WERI-Rb-1 (cell line): ENCODE results near the gene EGLN1.
"Not testable (repeated sequence)": the region's sequence is repeated elsewhere in the genome, so short reads cannot be mapped to it uniquely, and the experiment has no call there.

Source experiments
- DNase-seq: peaks from one replicate; pipeline ENCODE4 v3.0.0-alpha.2; 2020
- H3K27ac ChIP-seq: fragments of 250-450 bp; sonication (Bioruptor Pico); 2 replicates; pipeline ENCODE4 v1.5.1; 2020; ENCODE audit warnings: mild to moderate bottlenecking, moderate library complexity
- H3K27me3 ChIP-seq: fragments of 250-450 bp; sonication (Bioruptor Pico); 2 replicates; pipeline ENCODE4 v1.5.1; 2021; ENCODE audit warnings: mild to moderate bottlenecking, low read depth, moderate library complexity; ENCODE audit not compliant: insufficient read depth, severe bottlenecking
- H3K36me3 ChIP-seq: fragments of 250-450 bp; sonication (Bioruptor Pico); 2 replicates; pipeline ENCODE4 v1.5.1; 2020; ENCODE audit warnings: mild to moderate bottlenecking, moderate library complexity
- H3K4me3 ChIP-seq: 2 replicates; pipeline ENCODE4 v1.5.1; 2011; ENCODE audit warnings: low read depth, mild to moderate bottlenecking, control low read depth, low read length
- H3K9me3 ChIP-seq: fragments of 250-450 bp; sonication (Bioruptor Pico); 2 replicates; pipeline ENCODE4 v1.5.1; 2021; ENCODE audit warnings: mild to moderate bottlenecking, moderate library complexity; ENCODE audit not compliant: severe bottlenecking
- TF ChIP-seq, protein P1 (sequence below): IDR thresholded peaks from 2 replicates; pipeline ENCODE4 v1.5.1; 2011; ENCODE audit warnings: low read depth, mild to moderate bottlenecking, control low read depth, inconsistent platforms, low read length

The EGLN1 gene

DNA sequence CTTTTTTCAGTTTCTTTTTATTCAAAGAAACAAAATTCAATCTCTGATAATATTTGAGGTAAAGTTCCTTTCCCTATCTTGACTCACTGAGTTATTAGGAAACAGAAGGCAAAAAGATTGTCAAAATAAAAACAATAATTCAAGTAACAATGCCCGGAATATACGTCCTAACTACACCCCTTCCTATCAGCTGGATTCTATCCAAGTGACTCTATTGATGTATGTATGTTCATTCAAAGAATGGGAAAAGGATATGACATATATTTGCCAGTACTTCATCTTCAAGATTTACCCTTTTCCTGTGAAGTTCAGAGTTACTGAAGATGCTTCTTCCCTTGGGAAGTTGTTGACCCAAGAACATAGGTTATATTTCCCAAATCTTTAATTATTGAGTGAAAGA, 70.3 kb downstream of the EGLN1 start:
- H3K27me3 ChIP-seq, result no peaks in the 10 kb centered on the region
- TF ChIP-seq, protein P1, sequence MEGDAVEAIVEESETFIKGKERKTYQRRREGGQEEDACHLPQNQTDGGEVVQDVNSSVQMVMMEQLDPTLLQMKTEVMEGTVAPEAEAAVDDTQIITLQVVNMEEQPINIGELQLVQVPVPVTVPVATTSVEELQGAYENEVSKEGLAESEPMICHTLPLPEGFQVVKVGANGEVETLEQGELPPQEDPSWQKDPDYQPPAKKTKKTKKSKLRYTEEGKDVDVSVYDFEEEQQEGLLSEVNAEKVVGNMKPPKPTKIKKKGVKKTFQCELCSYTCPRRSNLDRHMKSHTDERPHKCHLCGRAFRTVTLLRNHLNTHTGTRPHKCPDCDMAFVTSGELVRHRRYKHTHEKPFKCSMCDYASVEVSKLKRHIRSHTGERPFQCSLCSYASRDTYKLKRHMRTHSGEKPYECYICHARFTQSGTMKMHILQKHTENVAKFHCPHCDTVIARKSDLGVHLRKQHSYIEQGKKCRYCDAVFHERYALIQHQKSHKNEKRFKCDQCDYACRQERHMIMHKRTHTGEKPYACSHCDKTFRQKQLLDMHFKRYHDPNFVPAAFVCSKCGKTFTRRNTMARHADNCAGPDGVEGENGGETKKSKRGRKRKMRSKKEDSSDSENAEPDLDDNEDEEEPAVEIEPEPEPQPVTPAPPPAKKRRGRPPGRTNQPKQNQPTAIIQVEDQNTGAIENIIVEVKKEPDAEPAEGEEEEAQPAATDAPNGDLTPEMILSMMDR, result no peak
- peaks cover 45% of the 10 kb centered on the region for H3K36me3 ChIP-seq
- no peaks in the 10 kb centered on the region for H3K9me3 ChIP-seq
- H3K27ac ChIP-seq, result no peak overlapping the region
- DNase-seq, result no peak
- H3K4me3 ChIP-seq, result no peak overlapping the region

DNA sequence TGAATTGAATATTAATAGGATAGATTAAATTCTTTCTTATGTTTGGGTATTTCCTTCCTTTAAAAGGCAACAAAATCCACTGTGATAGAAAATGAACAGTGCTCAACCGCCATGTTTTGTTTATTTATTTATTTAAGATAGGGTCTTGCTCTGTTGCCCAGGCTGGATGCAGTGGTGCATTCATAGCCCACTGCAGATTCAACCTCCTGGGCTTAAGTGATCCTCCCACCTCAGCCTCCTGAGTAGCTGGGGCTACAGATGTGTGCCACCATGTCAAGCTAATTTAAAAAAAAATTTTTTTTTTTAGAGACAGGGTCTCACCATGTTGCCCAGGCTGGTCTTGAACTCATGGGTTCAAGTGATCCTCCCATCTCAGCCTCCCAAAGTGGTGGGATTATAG, 73.2 kb downstream of the EGLN1 start:
- H3K27ac ChIP-seq, DNase-seq, H3K4me3 ChIP-seq, H3K9me3 ChIP-seq, H3K27me3 ChIP-seq: not testable (repeated sequence)
- H3K36me3 ChIP-seq, result peaks cover 49% of the 10 kb centered on the region

DNA sequence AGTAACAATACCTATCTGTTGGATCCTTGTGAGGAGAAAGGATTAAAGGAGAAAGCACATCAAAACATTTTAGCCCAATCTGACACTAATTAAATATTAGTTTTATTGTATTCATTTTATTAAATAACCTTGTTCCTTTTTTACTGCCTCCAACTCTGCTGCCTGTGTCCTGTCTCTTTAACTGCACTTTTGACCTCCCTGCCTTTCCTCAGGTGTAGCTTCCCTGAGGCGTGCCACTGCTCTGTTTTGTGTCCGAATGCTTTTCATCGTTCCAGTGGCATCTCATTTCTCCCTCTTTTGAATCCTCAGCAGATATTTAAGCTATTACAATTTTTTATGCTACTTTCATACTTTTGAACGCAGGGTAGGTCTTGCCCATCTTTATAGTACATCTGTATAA, 73.6 kb downstream of the EGLN1 start:
- Histone ChIP-seq H3K27ac (no peak overlapping the region), H3K36me3 (peaks cover 53% of the 10 kb centered on the region), H3K4me3 (no peak overlapping the region), H3K9me3 (no peaks in the 10 kb centered on the region), H3K27me3 (no peaks in the 10 kb centered on the region)
- TF ChIP-seq, protein P1, result no peak
- DNase-seq, result no peak

DNA sequence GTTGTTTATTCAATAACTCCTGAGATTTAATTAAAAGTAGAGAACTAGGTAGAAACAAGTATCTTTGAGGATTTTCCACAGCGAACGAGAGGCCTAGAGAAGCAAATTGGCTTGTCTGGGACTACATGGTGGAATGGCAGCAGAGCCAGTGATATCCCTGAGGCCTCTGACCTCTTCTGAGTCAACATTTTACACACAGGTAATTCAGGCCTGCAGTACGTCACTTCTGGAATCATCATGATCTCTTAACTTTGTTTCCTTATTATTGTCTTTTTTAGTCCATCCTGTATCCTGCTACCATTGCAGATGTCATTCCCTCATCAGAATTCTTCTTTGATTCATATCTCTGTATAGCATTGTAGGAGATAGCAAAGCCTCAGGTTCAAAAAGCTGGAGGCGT, 74.1 kb downstream of the EGLN1 start:
- no peak for DNase-seq
- no peaks in the 10 kb centered on the region for H3K9me3 ChIP-seq
- TF ChIP-seq, protein P1, result no peak
- H3K27ac ChIP-seq, result no peak overlapping the region
- H3K27me3 ChIP-seq, result no peaks in the 10 kb centered on the region
- H3K4me3 ChIP-seq, result no peak overlapping the region
- peaks cover 55% of the 10 kb centered on the region for H3K36me3 ChIP-seq

DNA sequence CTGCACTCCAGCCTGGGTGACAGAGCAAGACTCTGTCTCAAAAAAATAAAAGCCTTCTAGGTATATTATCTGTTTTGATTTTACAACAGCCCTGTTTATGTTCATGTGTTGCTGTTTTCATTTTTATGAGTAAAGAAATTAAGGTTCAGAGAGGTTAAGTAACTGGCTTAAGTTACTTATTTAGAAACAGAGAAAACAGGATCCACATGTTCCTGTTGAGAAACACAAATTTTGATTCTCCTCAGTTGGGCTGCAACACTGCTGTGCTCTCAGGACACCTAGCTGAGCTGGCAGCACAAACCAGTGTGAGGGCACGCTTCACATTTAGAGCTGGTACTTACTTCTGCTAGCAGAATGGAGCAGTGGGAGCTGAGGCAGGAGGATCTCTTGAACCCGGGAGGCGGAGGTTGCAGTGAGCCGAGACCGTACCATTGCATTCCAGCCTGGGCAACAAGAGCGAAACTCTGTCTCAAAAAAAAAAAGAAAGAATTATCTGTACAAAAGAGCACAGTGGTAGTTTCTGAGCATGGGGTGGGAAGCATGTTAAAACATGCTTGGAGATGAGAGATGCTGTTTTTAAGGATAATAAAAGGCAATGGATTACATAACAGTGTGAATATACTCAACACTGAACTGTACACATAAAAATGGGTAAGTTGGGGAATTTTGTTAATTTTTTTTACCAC, 81.6 kb downstream of the EGLN1 start:
- Histone ChIP-seq H3K27me3 (no peaks in the 10 kb centered on the region), H3K9me3 (no peaks in the 10 kb centered on the region), H3K36me3 (peaks cover 52% of the 10 kb centered on the region), H3K4me3 (no peak overlapping the region), H3K27ac (no peak overlapping the region)
- TF ChIP-seq, protein P1, result no peak
- DNase-seq, result no peak

DNA sequence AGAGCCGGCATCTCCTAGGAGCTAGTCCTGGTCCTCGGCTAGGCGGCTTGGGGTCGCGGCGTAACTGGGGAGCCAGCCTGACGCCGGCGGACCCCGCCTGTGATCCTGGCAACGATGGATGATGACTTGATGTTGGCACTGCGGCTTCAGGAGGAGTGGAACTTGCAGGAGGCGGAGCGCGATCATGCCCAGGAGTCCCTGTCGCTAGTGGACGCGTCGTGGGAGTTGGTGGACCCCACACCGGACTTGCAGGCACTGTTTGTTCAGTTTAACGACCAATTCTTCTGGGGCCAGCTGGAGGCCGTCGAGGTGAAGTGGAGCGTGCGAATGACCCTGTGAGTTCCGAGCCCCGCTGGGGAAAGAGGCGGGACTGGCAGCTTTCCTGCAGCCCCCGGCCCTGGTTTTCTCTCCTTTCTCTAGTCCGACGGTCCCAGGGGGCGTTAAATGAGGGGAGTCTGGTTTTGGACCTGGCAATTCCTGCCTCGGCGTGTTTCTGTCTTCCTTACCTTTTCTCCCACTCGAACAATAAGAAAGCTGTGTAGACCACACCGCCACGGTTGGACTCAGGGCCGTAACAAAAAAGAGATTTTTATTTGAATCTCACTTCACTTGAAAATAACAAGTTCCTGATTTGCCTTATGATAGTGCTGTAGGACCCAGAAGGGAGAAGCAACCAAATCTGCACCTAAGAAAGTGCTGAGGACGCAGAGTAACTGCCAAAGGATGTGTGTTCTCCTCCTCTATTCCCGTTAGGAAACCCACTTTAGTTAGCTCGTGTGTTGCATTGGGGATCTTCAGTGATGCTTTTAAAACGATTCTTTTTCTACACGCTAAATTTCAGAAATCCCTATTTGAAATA, 83.6 kb downstream of the EGLN1 start, which contains the start of gene SPRTN:
Gene SPRTN (plus strand): TSS at position 24 of the 859 bp plus-strand sequence. CDS start 91 bp downstream, at position 115.
- DNase-seq, result no peak
- H3K9me3 ChIP-seq, result no peaks in the 10 kb centered on the region
- H3K27me3 ChIP-seq, result no peaks in the 10 kb centered on the region
- H3K36me3 ChIP-seq, result peaks cover 52% of the 10 kb centered on the region
- TF ChIP-seq, protein P1, result no peak
- H3K27ac ChIP-seq, result peak within 1 kb of the TSS; percentile 81
- H3K4me3 ChIP-seq, result peak within 1 kb of the TSS; percentile 77
